Tongue (tissue), 2 donors: Measurements from ENCODE around the gene SMIM36. TPM values are rescaled to one million over a fixed set of nuclear protein-coding genes. Genes with fewer than 3 reads are reported as not detected.
"Not testable (repeated sequence)": the region's sequence is repeated elsewhere in the genome, so short reads cannot be mapped to it uniquely, and the experiment has no call there.

ENCODE experiments used
- DNase-seq: peaks from one replicate; pipeline ENCODE4 v3.0.0-alpha.2; 2015
- total RNA-seq: library from RNA; depleted of rRNA; stranded (reverse); fragments of >200 nt; gene quantifications from one replicate; pipeline ENCODE4 v1.2.3, GENCODE V29; 2014

Gene SMIM36
- total RNA-seq, 1 donor from 2014 or later = not detected

GRCh38 chr17:55454906-55455474 lies 56.3 kb downstream of the SMIM36 start:
- DNase-seq = no peak

- DNase-seq = no peak
Measured at GRCh38 chr17:55453839-55454557, 57.3 kb downstream of the SMIM36 start.

GRCh38 chr17:55452139-55452790 lies 59.0 kb downstream of the SMIM36 start:
- no peak for DNase-seq

- no peak for DNase-seq
Measured at GRCh38 chr17:55451758-55452138, 59.5 kb downstream of the SMIM36 start.

DNA sequence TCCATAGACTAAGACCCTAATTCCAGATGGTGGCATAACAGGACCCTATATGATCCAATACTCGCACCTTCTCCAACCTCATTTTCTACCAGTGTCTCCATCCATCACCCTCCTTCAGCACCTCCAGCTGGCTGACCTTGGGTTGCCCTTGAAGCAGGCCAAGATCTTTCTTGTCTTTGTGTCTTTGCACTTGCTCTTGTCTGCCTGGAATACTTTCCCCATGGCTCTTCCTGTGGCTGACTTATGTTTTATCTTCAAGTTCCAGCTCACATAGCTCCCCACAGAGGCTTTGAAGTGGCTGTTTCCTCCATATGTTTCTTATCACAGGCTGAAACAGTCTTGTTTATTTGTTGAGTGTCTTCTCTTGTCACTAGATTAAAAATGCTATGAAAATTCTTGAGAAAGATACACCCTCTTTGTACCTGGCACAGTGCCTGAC lies 60.0 kb downstream of the SMIM36 start:
- DNase-seq = no peak

GRCh38 chr17:55450232-55450825 lies 60.9 kb downstream of the SMIM36 start:
- DNase-seq = no peak

DNA sequence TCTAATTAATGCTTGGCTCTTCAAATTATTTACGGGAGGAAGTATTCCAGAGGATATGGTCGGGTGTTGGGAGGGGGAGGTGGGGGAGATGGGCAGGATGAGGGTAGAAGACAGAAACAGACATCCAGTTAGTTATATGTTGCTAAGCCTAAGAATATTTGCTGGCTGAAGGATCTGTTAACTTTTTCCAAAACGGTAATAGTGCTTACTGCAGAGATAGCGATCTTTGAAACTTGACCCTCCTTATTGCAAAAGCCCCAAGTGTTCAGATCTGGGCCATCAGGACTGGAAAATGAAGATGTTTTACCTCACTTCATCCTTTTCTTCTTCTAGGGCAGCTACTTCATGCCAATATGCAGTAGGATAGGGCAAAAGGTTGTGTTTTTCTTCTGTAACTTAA lies 62.6 kb downstream of the SMIM36 start:
- DNase-seq = no peak

DNA sequence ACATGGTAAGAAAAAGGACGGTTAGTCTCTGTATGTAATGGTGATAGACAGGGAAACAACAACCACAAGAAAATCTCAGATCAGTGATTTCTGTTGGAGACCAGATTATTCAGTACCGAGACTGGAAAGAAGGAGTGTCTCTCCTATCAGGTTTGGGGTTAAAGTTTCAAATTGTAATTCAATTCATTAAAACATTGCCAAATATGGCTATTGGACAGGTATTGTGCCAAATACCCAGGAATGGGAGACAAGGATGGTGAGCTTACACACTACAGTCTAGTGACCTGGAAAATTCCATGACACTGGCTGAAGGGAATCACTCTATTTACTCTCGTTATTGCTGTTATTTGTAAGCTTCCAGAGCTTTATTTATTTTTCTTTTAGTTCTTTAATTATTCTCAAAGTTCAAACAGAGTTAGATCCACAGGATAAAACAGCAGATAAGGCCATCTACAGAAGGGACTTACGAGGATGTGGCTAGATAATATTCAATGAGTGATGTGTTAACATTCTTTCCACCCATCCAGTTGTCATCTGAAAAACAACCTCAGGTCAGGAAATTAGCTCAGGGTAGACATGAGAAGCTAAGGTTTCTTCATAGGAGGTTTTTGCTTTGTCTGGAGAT lies 64.6 kb downstream of the SMIM36 start:
- no peak for DNase-seq

DNA sequence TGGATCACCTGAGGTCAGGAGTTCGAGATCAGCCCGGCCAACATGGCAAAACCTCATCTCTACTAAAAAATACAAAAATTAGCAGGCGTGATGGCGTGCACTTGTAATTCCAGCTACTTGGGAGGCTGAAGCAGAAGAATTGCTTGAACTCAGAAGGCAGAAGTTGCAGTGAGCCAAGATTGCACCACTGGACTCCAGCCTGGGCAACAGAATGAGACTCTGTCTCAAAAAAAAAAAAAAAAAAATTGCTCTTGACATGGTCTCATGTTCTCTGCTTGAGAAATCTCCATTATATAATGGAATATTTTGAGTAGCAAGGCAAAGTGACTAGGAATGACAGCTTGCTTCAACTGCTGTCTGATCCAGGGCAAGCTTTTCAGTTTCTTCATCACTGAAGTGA lies 65.2 kb downstream of the SMIM36 start:
- not testable (repeated sequence) for DNase-seq

DNA sequence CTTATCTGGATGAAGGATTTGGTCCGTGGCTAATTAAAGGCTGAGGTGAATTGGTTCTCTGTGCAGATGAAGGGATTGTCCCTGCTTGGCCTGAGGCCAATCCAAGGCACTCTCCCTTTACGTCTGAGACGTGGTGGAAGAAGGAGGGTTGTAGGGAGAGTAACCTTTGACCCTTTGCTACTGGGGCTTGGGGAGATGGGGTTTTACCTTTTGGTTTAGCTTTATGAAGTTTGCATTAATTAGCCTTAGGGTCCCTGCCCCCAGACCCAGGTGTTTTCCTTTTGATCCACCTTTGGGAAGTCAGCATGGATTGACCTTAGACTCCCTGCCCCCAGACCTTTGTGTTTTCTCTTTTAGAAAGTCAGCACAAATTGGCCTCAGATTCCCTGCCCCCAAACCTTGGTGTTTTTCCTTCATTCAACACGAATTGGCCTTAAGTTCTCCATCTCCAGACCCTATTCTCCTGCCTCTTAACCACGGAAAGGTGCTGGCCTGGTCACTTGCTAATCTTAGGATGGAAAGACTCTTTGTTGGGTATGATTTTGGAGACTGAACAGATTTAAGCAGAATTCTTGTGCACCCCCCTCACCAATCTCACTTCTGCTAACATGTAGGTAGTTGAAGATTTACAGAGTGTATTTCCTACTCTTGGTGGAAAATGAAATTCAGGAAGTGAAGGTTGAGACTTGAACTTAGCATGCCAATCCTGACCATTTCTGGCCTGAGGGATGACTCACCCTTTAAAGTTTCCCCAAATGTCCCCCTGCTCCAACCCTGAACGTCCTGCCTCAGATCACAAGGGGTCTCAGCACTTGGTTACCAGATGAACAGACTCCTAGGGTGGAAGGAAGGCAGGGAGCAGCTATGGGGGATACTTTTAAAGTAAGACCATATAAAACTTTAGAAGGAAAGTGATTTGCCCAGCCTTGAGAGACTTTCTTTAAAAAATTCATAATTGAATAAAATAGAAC lies 66.5 kb downstream of the SMIM36 start:
- no peak for DNase-seq

GRCh38 chr17:55443904-55444303 lies 67.3 kb downstream of the SMIM36 start:
- no peak for DNase-seq

DNA sequence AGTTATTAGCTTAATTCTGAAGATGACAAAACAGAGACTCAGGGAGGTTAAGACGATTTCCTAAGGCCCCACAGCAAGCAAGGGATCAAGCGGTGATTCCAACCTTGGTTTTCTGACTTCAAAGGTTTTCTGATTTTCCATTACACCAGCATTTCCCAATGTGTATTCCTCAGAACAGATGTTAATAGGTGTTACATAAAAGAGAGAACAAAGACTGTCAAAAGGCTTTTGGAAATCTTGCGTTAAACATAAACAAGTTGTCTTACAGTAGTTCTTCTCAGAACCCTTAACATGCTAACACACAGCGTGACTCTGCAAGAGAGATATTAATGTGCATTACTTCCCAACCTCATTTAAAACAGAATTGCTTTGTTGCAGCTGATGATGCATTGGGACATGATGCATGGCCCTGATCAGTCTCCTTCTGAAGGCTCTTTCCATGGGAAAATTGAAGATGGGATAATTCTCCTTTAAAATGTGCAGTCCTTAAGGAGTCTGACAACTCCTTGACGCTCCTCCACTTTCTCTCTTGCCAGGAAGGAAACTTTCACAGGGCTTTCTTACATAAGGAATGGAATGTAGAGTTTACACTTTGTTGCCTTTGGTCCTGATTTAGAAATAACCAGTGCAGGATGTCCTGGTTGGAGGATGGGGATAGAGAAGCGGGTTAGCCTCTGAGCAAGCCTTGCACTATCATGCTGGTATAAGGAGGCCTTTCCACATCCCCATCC lies 68.1 kb downstream of the SMIM36 start:
- peak; percentile 42 for DNase-seq

DNA sequence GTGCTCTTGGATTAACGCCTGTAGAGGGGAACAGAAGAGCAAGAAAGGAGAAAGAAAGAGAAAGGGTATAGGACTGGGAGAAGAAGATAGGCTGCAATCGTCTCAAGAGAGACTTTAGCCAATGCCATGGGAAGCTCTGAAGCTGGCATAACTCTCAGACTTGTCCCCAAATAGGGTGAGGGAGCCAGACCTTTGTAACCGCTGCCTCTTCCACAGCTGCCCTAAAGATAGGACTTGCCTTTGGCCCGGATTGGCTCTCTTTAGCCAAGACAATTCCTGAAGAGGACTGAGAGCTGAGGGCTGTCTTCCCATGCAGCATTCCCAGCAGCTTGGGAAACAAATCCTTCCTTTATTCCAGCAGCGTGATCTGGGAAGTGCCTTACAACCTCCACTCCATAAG lies 68.8 kb downstream of the SMIM36 start:
- no peak for DNase-seq

- no peak for DNase-seq
Measured at GRCh38 chr17:55441544-55441943, 69.7 kb downstream of the SMIM36 start.

- peak; percentile 35 for DNase-seq
Measured at GRCh38 chr17:55440391-55440790, 70.9 kb downstream of the SMIM36 start.

DNA sequence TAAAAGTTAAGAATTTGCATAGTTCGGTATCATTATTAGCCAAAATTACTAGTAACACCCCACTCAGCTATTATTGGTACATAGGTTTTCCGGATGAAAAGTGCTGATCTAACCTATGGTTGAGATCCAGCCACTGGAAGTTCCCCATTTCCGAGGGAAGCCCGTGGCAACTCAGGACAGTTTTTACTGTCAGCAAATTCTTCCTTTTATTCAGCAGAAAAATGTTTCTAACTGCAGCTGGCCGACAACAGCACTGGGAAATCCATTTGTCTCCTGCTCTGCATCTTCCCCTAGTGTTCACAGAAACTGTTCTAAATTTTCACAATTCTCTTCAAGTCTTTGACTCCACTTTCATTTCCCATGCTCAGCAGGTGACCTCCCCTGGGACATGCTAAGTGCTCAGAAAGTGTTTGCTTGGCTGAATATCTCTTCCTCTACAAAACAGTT lies 74.1 kb downstream of the SMIM36 start:
- DNase-seq = peak; percentile 39

GRCh38 chr17:55436224-55437158 lies 74.8 kb downstream of the SMIM36 start:
- peak; percentile 38 for DNase-seq

DNA sequence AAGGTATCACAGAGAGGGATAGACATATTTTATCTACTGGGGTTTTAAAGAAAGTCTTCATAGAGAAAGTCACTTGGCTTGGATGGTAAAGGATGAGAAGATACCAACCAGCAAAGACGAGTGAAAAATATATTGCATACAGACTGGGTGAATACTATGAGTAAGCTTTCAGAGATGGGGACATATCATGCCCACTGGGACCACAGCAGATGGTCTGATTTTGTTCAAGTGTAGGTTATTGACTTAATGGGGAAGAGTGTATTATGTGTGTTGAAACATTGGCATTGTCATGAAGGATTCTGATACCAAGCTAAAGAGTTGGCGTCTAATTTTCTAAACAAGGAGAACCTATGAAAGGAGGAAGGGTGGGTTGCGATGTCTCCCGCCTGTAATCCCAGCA lies 75.8 kb downstream of the SMIM36 start:
- no peak for DNase-seq

GRCh38 chr17:55434721-55435120 lies 76.5 kb downstream of the SMIM36 start:
- no peak for DNase-seq
